HCT116 (cell line): ENCODE measurements around the gene FBXO21. TPM values are rescaled to one million over a fixed set of nuclear protein-coding genes. Genes with fewer than 3 reads are reported as not detected.

Experiments used
- ATAC-seq: fragments of 200-7000 bp; cut with Tn5 transposase; 2 replicates; pipeline ENCODE4 v1.9.1; 2020; ENCODE audit warnings: mild to moderate bottlenecking, moderate library complexity
- BruUV-seq: library from RNA; stranded (reverse); fragments of 400-500 nt; replicated peaks from 2 replicates; lab custom pipeline; 2021; lab: Mats Ljungman, UMichigan
- CTCF ChIA-PET: fragments of 300-600 bp; sonication (Branson Sonifier 250); formaldehyde crosslinking; loops from one replicate; lab custom pipeline; 2021; ENCODE audit warnings: antibody characterized with exemption; lab: Charles Lee
- POLR2A ChIA-PET: fragments of 300-600, 350-600 bp; sonication (Branson Sonifier 250); formaldehyde crosslinking; loops from one replicate; lab custom pipeline; 2021; ENCODE audit warnings: antibody characterized with exemption; lab: Charles Lee
- RAD21 ChIA-PET, 2 experiments: fragments of 300-600 bp; sonication (Branson Sonifier 250); formaldehyde crosslinking; loops; one replicate each; lab custom pipeline; 2023; ENCODE audit warnings: low total read pairs in 2 of 2; ENCODE audit not compliant: uncharacterized antibody in 2 of 2, unreplicated experiment in 2 of 2, low non-redundant PET in 1 of 2; lab: Charles Lee
- DNase-seq: peaks from one replicate; pipeline ENCODE4 v3.0.0-alpha.2; 2010; ENCODE audit warnings: low read depth, low spot score
- H2AFZ ChIP-seq: fragments of 200-600 bp; shearing (Covaris generic), sonication (generic); 2 replicates; pipeline ENCODE4 v1.6.1; 2017; ENCODE audit warnings: low read depth, mixed run types, mixed read lengths, antibody characterized with exemption, low read length; ENCODE audit not compliant: poor library complexity, severe bottlenecking
- H3K27ac ChIP-seq: 2 replicates; pipeline ENCODE4 v1.5.1; 2012; ENCODE audit warnings: low read depth, low read length
- H3K27me3 ChIP-seq: fragments of 200-600 bp; sonication (generic); 2 replicates; pipeline ENCODE4 v1.6.1; 2016; ENCODE audit warnings: mixed run types, low read length, mixed read lengths; ENCODE audit not compliant: insufficient read depth
- H3K36me3 ChIP-seq, 2 experiments: fragments of 200-500 bp in 1 of 2; fragments of 200-600 bp in 1 of 2; sonication (Bioruptor generic) in 1 of 2; sonication (generic) in 1 of 2; 2 replicates each; pipeline versions ENCODE4 v1.5.1 to v1.6.1; 2014 to 2016; ENCODE audit warnings: low read length in 2 of 2, inconsistent platforms in 1 of 2, mixed read lengths in 1 of 2, mixed run types in 1 of 2; ENCODE audit not compliant: insufficient read depth in 2 of 2, control insufficient read depth in 1 of 2
- H3K4me1 ChIP-seq, 2 experiments: fragments of 200-600 bp in 1 of 2; sonication (generic) in 1 of 2; 2 replicates each; pipeline versions ENCODE4 v1.5.1 to v1.6.1; 2012 to 2017; ENCODE audit warnings: low read length in 2 of 2, inconsistent platforms in 1 of 2, mild to moderate bottlenecking in 1 of 2, mixed read lengths in 1 of 2, mixed run types in 1 of 2, moderate library complexity in 1 of 2; ENCODE audit not compliant: insufficient read depth in 2 of 2, control insufficient read depth in 1 of 2
- H3K4me2 ChIP-seq: fragments of 200-600 bp; sonication (generic); 2 replicates; pipeline ENCODE4 v1.6.1; 2017; ENCODE audit warnings: mixed run types, low read length, mixed read lengths
- H3K4me3 ChIP-seq, 2 experiments: fragments of 200-600 bp in 1 of 2; sonication (generic) in 1 of 2; replicated peaks in 1 of 2; 2 replicates each; pipeline ENCODE4 v1.5.1; 2011 to 2016; ENCODE audit warnings: low read length in 2 of 2, control low read depth in 1 of 2, low read depth in 1 of 2, mild to moderate bottlenecking in 1 of 2, mixed read lengths in 1 of 2, mixed run types in 1 of 2
- H3K79me2 ChIP-seq: fragments of 200-600 bp; sonication (generic); 2 replicates; pipeline ENCODE4 v1.6.1; 2017; ENCODE audit warnings: mild to moderate bottlenecking, mixed run types, low read length, moderate library complexity, mixed read lengths; ENCODE audit not compliant: insufficient read depth
- H3K9ac ChIP-seq: fragments of 200-600 bp; sonication (generic); 2 replicates; pipeline ENCODE4 v1.6.1; 2016; ENCODE audit warnings: low read length, mixed read lengths
- H3K9me2 ChIP-seq: fragments of 200-600 bp; sonication (generic), shearing (Covaris generic); 2 replicates; pipeline ENCODE4 v1.6.1; 2017; ENCODE audit warnings: mixed run types, mild to moderate bottlenecking, moderate library complexity; ENCODE audit not compliant: insufficient read depth
- H3K9me3 ChIP-seq, 2 experiments: fragments of 200-500 bp in 1 of 2; fragments of 200-600 bp in 1 of 2; sonication (Bioruptor generic) in 1 of 2; sonication (generic) in 1 of 2; 2 replicates each; pipeline ENCODE4 v1.6.1; 2014 to 2017; ENCODE audit warnings: low read length in 2 of 2, mixed read lengths in 2 of 2, inconsistent platforms in 1 of 2, low read depth in 1 of 2, mild to moderate bottlenecking in 1 of 2, mixed run types in 1 of 2, moderate library complexity in 1 of 2; ENCODE audit not compliant: control insufficient read depth in 1 of 2, insufficient read depth in 1 of 2
- H4K20me1 ChIP-seq: fragments of 200-600 bp; sonication (generic), shearing (Covaris generic); 2 replicates; pipeline ENCODE4 v1.6.1; 2017; ENCODE audit warnings: mixed run types, mild to moderate bottlenecking, moderate library complexity; ENCODE audit not compliant: insufficient read depth
- ATF3 ChIP-seq: IDR thresholded peaks from 2 replicates; pipeline ENCODE4 v1.6.1; 2012
- EGR1 ChIP-seq: IDR thresholded peaks from 2 replicates; pipeline ENCODE4 v1.6.1; 2012; ENCODE audit warnings: low read depth
- FOSL1 ChIP-seq: IDR thresholded peaks from 2 replicates; pipeline ENCODE4 v1.6.1; 2012; ENCODE audit warnings: low read depth
- POLR2A ChIP-seq: IDR thresholded peaks from 2 replicates; pipeline ENCODE4 v1.7.0; 2011; ENCODE audit warnings: borderline replicate concordance; ENCODE audit not compliant: insufficient read depth, insufficient read length; ENCODE audit errors: extremely low read depth
- POLR2AphosphoS5 ChIP-seq: IDR thresholded peaks from 2 replicates; pipeline ENCODE4 v1.6.1; 2011; ENCODE audit warnings: mild to moderate bottlenecking, low read depth, low read length, moderate library complexity
- RAD21 ChIP-seq: IDR thresholded peaks from 2 replicates; pipeline ENCODE4 v1.6.1; 2012; ENCODE audit warnings: low read depth, mild to moderate bottlenecking
- SP1 ChIP-seq: IDR thresholded peaks from 2 replicates; pipeline ENCODE4 v1.6.1; 2012; ENCODE audit warnings: low read depth
- YY1 ChIP-seq: IDR thresholded peaks from 2 replicates; pipeline ENCODE4 v1.6.1; 2011; ENCODE audit warnings: low read length, low read depth, moderate library complexity, mild to moderate bottlenecking; ENCODE audit not compliant: insufficient replicate concordance; ENCODE audit errors: extremely low read depth
- ZFX ChIP-seq: fragments of 450-650 bp; IDR thresholded peaks from 2 replicates; pipeline ENCODE4 v1.6.1; 2017
- ZNF274 ChIP-seq: fragments of 200-500 bp; sonication (Bioruptor generic); IDR thresholded peaks from 2 replicates; pipeline ENCODE4 v1.6.1; 2014; ENCODE audit warnings: mild to moderate bottlenecking, low read depth, low read length, inconsistent platforms
- intact Hi-C: fragments of 100-400 bp; cut with micrococcal nuclease; formaldehyde crosslinking; loops from 2 replicates; pipeline ENCODE4 v1.10.0; 2022
- total RNA-seq: library from RNA; stranded (reverse); gene quantifications from one replicate; pipeline ENCODE4 v1.2.1, GENCODE V29; 2021; ENCODE audit not compliant: unreplicated experiment
- TF ChIP-seq, protein P1 (sequence below): IDR thresholded peaks from 2 replicates; pipeline ENCODE4 v1.6.1; 2012; ENCODE audit warnings: low read depth

The FBXO21 gene
- total RNA-seq, 1 experiment from 2014 or later, result 45.5 TPM

DNA sequence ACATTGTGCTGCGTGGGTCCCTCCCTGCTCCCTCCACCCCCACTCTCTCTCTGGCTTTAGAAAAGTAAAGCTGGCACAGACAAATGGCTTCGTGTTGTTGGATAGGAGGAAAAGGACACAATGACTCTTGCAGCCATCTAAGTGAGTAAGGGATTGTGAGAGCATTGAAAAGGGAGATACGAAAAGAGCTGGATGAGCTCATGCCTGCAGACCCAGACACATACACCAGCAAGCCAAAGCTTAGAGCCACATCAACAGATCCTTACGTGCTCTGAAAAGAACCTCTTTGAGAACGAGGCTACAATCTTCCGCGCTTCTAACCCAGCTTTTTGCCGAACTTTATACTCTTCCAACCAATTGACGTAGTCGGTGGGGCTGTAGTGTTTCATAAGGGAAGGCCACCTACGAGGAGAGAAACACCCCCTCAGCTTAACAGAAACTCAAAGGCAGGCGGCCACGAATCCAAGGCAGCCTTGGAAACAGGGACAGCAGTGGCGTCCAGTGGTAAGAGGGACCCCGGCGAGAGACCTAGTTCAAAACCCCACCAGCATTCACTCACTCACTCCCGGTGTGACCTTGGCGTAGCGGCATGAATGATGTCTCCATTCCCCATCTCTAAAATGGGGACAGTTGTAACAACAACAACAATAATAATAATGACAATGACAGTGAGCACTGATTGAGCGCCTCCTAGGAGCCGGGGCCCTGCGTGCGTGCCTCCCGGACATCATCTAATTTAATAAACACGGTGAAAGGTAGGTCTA, 1.1 kb downstream of the FBXO21 start:
- ATAC-seq, result peak; percentile 8

More for the DNA sequence above, 1.1 kb downstream of the FBXO21 start:
- H3K9me2 ChIP-seq, result no peaks in the 10 kb centered on the region
- peaks cover 13 to 26% of the 10 kb centered on the region in 2 experiments; a peak in 3 of 4 replicates for H3K4me1 ChIP-seq
- no TSS peak for BruUV-seq
- peaks cover 0 to 4% of the 10 kb centered on the region in 2 experiments; a peak in 1 of 4 replicates for H3K9me3 ChIP-seq
- peaks cover 31% of the 10 kb centered on the region for H3K79me2 ChIP-seq
- H3K4me3 ChIP-seq, result peak overlapping the region; percentile 89 to 91
- DNase-seq, result no peak
- ChIA-PET CTCF (no interaction called here), RAD21 (no interaction called here), POLR2A (no interaction called here)
- no peak overlapping the region for H2AFZ ChIP-seq
- intact Hi-C loops, result no loop called here
- no peaks in the 10 kb centered on the region for H4K20me1 ChIP-seq
- H3K9ac ChIP-seq, result peak overlapping the region; percentile 79
- H3K4me2 ChIP-seq, result peak overlapping the region; percentile 93
- H3K27me3 ChIP-seq, result no peaks in the 10 kb centered on the region
- peak overlapping the region; percentile 59; the same call in 1 of the 2 replicates for H3K27ac ChIP-seq
- no peak for TF ChIP-seq YY1
- no peak for TF ChIP-seq ZNF274
- TF ChIP-seq, protein P1, sequence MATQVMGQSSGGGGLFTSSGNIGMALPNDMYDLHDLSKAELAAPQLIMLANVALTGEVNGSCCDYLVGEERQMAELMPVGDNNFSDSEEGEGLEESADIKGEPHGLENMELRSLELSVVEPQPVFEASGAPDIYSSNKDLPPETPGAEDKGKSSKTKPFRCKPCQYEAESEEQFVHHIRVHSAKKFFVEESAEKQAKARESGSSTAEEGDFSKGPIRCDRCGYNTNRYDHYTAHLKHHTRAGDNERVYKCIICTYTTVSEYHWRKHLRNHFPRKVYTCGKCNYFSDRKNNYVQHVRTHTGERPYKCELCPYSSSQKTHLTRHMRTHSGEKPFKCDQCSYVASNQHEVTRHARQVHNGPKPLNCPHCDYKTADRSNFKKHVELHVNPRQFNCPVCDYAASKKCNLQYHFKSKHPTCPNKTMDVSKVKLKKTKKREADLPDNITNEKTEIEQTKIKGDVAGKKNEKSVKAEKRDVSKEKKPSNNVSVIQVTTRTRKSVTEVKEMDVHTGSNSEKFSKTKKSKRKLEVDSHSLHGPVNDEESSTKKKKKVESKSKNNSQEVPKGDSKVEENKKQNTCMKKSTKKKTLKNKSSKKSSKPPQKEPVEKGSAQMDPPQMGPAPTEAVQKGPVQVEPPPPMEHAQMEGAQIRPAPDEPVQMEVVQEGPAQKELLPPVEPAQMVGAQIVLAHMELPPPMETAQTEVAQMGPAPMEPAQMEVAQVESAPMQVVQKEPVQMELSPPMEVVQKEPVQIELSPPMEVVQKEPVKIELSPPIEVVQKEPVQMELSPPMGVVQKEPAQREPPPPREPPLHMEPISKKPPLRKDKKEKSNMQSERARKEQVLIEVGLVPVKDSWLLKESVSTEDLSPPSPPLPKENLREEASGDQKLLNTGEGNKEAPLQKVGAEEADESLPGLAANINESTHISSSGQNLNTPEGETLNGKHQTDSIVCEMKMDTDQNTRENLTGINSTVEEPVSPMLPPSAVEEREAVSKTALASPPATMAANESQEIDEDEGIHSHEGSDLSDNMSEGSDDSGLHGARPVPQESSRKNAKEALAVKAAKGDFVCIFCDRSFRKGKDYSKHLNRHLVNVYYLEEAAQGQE, result no peak
- no peak for TF ChIP-seq FOSL1
- TF ChIP-seq EGR1, result no peak
- TF ChIP-seq SP1, result no peak
- no peak for TF ChIP-seq RAD21
- no peak for TF ChIP-seq ZFX
- TF ChIP-seq POLR2AphosphoS5, result no peak
- no peak for TF ChIP-seq POLR2A
- TF ChIP-seq ATF3, result no peak
- peaks cover 8 to 25% of the 10 kb centered on the region in 2 experiments for H3K36me3 ChIP-seq
